ENCODE data around the gene SGSH. TPM values are rescaled to one million over a fixed set of nuclear protein-coding genes. Genes with fewer than 3 reads are reported as not detected.
"Not testable (repeated sequence)": the region's sequence is repeated elsewhere in the genome, so short reads cannot be mapped to it uniquely, and the experiment has no call there.

SGSH gene
- total RNA-seq, 1 donor from 2014 or later, result 13.4 TPM

GRCh38 chr17:80216473-80217456 is 3.4 kb downstream of the SGSH start:
- no peak for ATAC-seq (ENCODE audit: poor library complexity)
- peak; percentile 17 for DNase-seq
- intact Hi-C loops (cut with DNase I), result no loop called here

GRCh38 chr17:80214878-80215210 is 5.3 kb downstream of the SGSH start:
- intact Hi-C loops (cut with DNase I), result no loop called here
- ATAC-seq (ENCODE audit: poor library complexity) (no peak), DNase-seq (no peak)

GRCh38 chr17:80214012-80214877 is 5.9 kb downstream of the SGSH start:
- intact Hi-C loops (cut with DNase I), result no loop called here
- ATAC-seq (ENCODE audit: poor library complexity), result no peak
- DNase-seq, result no peak

- intact Hi-C loops (cut with DNase I), result no loop called here
- no peak for ATAC-seq (ENCODE audit: poor library complexity)
- DNase-seq, result no peak
Observed at GRCh38 chr17:80213643-80213975, 6.5 kb downstream of the SGSH start.

GRCh38 chr17:80212962-80213642 is 7.0 kb downstream of the SGSH start:
- DNase-seq (peak; percentile 67), ATAC-seq (ENCODE audit: poor library complexity) (no peak)
- intact Hi-C loops (cut with DNase I), result no loop called here

GRCh38 chr17:80212511-80212910 is 7.6 kb downstream of the SGSH start:
- intact Hi-C loops (cut with DNase I), result no loop called here
- DNase-seq (no peak), ATAC-seq (ENCODE audit: poor library complexity) (no peak)

- intact Hi-C loops (cut with DNase I), result no loop called here
- no peak for ATAC-seq (ENCODE audit: poor library complexity)
- DNase-seq, result no peak
Observed at GRCh38 chr17:80212109-80212508, 8.0 kb downstream of the SGSH start.

GRCh38 chr17:80210348-80211108 is 9.6 kb downstream of the SGSH start:
- intact Hi-C loops (cut with DNase I), result no loop called here

GRCh38 chr17:80209765-80210164 is 10.4 kb downstream of the SGSH start:
- ATAC-seq (ENCODE audit: poor library complexity) (no peak), DNase-seq (no peak)
- intact Hi-C loops (cut with DNase I), result no loop called here

More at GRCh38 chr17:80210348-80211108, 9.6 kb downstream of the SGSH start:
- DNase-seq (no peak), ATAC-seq (ENCODE audit: poor library complexity) (no peak)

- ATAC-seq (ENCODE audit: poor library complexity) (no peak), DNase-seq (no peak)
- intact Hi-C loops (cut with DNase I), result no loop called here
Observed at GRCh38 chr17:80208050-80208449, 12.1 kb downstream of the SGSH start.

GRCh38 chr17:80205811-80206210 is 14.3 kb downstream of the SGSH start:
- intact Hi-C loops (cut with DNase I), result no loop called here
- DNase-seq (no peak), ATAC-seq (ENCODE audit: poor library complexity) (no peak)

- ATAC-seq (ENCODE audit: poor library complexity), result no peak
- intact Hi-C loops (cut with DNase I), result no loop called here
- DNase-seq, result no peak
Observed at GRCh38 chr17:80204626-80205468, 15.3 kb downstream of the SGSH start.

- ATAC-seq (ENCODE audit: poor library complexity) (no peak), DNase-seq (no peak)
- intact Hi-C loops (cut with DNase I), result no loop called here
Observed at GRCh38 chr17:80203471-80203963, 16.6 kb downstream of the SGSH start.

- intact Hi-C loops (cut with DNase I), result no loop called here
- ATAC-seq (ENCODE audit: poor library complexity) (no peak), DNase-seq (no peak)
Observed at GRCh38 chr17:80202197-80202596, 17.9 kb downstream of the SGSH start.

- DNase-seq, result no peak
- no peak for ATAC-seq (ENCODE audit: poor library complexity)
- intact Hi-C loops (cut with DNase I), result no loop called here
Observed at GRCh38 chr17:80201446-80201845, 18.7 kb downstream of the SGSH start.

GRCh38 chr17:80199295-80199694 is 20.8 kb downstream of the SGSH start:
- DNase-seq; intact Hi-C loops (cut with DNase I); ATAC-seq (ENCODE audit: poor library complexity): not testable (repeated sequence)

- ATAC-seq (ENCODE audit: poor library complexity), result peak; percentile 11
- no peak for DNase-seq
- intact Hi-C loops (cut with DNase I), result no loop called here
Observed at GRCh38 chr17:80198144-80198661, 21.9 kb downstream of the SGSH start.
